NT2/D1 (cell line): ENCODE data around the gene PDCD11.

ENCODE experiments used
- SUZ12 ChIP-seq: IDR thresholded peaks from 2 replicates; pipeline ENCODE4 v1.6.1; 2011; ENCODE audit not compliant: insufficient read length, insufficient read depth; ENCODE audit errors: extremely low read depth
- ZNF274 ChIP-seq: IDR thresholded peaks from 2 replicates; pipeline ENCODE4 v1.6.1; 2011; ENCODE audit warnings: mild to moderate bottlenecking, low read depth, low read length

- TF ChIP-seq SUZ12 (no peak), ZNF274 (no peak)
Measured at GRCh38 chr10:103455235-103455634, 58.8 kb downstream of the PDCD11 start.
